ENCODE results near the gene CAMSAP1.

DNA sequence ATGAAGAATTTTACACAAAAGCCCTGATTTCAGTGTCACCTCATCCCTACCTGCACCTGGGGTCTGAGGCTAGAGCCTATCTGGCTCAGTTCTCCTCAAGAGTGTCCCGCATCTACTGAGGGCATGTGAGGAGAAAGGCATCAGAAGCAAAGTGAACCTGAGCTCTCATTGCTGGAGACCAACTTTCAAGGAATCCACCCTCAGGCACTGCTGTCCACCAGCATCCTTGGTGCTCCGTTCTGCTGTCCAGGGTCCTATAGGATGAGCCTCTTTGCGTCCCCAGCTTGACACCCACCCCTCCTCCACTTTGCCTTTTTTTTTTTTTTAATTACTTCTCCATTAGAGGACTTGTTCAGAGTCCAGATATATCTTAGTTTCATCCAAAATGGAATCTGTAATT, 49.5 kb downstream of the CAMSAP1 start:
- TF ChIP-seq, protein P1, sequence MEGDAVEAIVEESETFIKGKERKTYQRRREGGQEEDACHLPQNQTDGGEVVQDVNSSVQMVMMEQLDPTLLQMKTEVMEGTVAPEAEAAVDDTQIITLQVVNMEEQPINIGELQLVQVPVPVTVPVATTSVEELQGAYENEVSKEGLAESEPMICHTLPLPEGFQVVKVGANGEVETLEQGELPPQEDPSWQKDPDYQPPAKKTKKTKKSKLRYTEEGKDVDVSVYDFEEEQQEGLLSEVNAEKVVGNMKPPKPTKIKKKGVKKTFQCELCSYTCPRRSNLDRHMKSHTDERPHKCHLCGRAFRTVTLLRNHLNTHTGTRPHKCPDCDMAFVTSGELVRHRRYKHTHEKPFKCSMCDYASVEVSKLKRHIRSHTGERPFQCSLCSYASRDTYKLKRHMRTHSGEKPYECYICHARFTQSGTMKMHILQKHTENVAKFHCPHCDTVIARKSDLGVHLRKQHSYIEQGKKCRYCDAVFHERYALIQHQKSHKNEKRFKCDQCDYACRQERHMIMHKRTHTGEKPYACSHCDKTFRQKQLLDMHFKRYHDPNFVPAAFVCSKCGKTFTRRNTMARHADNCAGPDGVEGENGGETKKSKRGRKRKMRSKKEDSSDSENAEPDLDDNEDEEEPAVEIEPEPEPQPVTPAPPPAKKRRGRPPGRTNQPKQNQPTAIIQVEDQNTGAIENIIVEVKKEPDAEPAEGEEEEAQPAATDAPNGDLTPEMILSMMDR (conservative IDR thresholded peaks at IDR 0.05) = no peak
- TF ChIP-seq EZH2 (IDR thresholded peaks at IDR 0.05; ENCODE audit: low read depth) = no peak

All from PC-9 (cell line).